WTC11 (cell line): Measurements from ENCODE around the gene ARL15. TPM values are rescaled to one million over a fixed set of nuclear protein-coding genes. Genes with fewer than 3 reads are reported as not detected.

Experiments used
- ATAC-seq: fragments of 200-7000 bp; cut with Tn5 transposase; 2 replicates; pipeline ENCODE4 v1.10.0; 2021; ENCODE audit warnings: mild to moderate bottlenecking, moderate library complexity
- CTCF ChIA-PET: fragments of 300-600 bp; sonication (Branson Sonifier 250); formaldehyde crosslinking; loops from one replicate; lab custom pipeline; 2021; ENCODE audit warnings: antibody characterized with exemption; lab: Charles Lee
- POLR2A ChIA-PET: fragments of 350-600 bp; sonication (Branson Sonifier 250); formaldehyde crosslinking; loops from one replicate; lab custom pipeline; 2021; ENCODE audit warnings: antibody characterized with exemption; lab: Charles Lee
- DNase-seq: peaks from one replicate; pipeline ENCODE4 v3.0.0; 2021; ENCODE audit warnings: low spot score
- H3K27ac Mint-ChIP-seq: 2 replicates; pipeline ENCODE4 v1.8.0; 2021; ENCODE audit warnings: mixed read lengths
- H3K27me3 Mint-ChIP-seq: 2 replicates; pipeline ENCODE4 v1.8.0; 2021; ENCODE audit warnings: low read depth, mild to moderate bottlenecking, moderate library complexity, mixed read lengths
- H3K36me3 Mint-ChIP-seq: 2 replicates; pipeline ENCODE4 v1.8.0; 2021; ENCODE audit warnings: mixed read lengths
- H3K4me1 Mint-ChIP-seq: 2 replicates; pipeline ENCODE4 v1.8.0; 2022; ENCODE audit warnings: mixed read lengths
- H3K4me3 Mint-ChIP-seq: 2 replicates; pipeline ENCODE4 v1.8.0; 2021; ENCODE audit warnings: mild to moderate bottlenecking, moderate library complexity, mixed read lengths
- H3K9me3 Mint-ChIP-seq: 2 replicates; pipeline ENCODE4 v1.8.0; 2021; ENCODE audit warnings: mixed read lengths
- AR ChIP-seq: fragments of 250-450 bp; sonication (Bioruptor Pico); IDR thresholded peaks from 2 replicates; pipeline ENCODE4 v1.9.0; 2021; ENCODE audit warnings: mild to moderate bottlenecking
- ATF1 ChIP-seq: sonication (generic); formaldehyde crosslinking; IDR thresholded peaks from 2 replicates; pipeline ENCODE4 v1.8.1; 2023; ENCODE audit warnings: mild to moderate bottlenecking, moderate library complexity, missing genetic modification reagents
- E2F1 ChIP-seq: sonication (generic); formaldehyde crosslinking; IDR thresholded peaks from 2 replicates; pipeline ENCODE4 v1.8.0; 2022; ENCODE audit warnings: mild to moderate bottlenecking, missing genetic modification reagents
- ELF4 ChIP-seq: sonication (generic); formaldehyde crosslinking; IDR thresholded peaks from 2 replicates; pipeline ENCODE4 v1.8.1; 2022; ENCODE audit warnings: low read depth, mild to moderate bottlenecking, moderate library complexity, missing genetic modification reagents
- ESRRA ChIP-seq: sonication (generic); formaldehyde crosslinking; IDR thresholded peaks from 2 replicates; pipeline ENCODE4 v1.8.1; 2022; ENCODE audit warnings: mild to moderate bottlenecking, missing genetic modification reagents, borderline replicate concordance
- FOXK1 ChIP-seq: sonication (generic); formaldehyde crosslinking; IDR thresholded peaks from 2 replicates; pipeline ENCODE4 v1.8.0; 2022; ENCODE audit warnings: mild to moderate bottlenecking, moderate library complexity, missing genetic modification reagents
- GTF2I ChIP-seq: fragments of 250-450 bp; sonication (Bioruptor Pico); conservative IDR thresholded peaks from 2 replicates; pipeline ENCODE4 v1.4.0; 2021; ENCODE audit warnings: mild to moderate bottlenecking
- JUN ChIP-seq: sonication (generic); formaldehyde crosslinking; IDR thresholded peaks from 2 replicates; pipeline ENCODE4 v1.8.0; 2023; ENCODE audit warnings: mild to moderate bottlenecking, missing genetic modification reagents
- MLX ChIP-seq: sonication (generic); formaldehyde crosslinking; IDR thresholded peaks from 2 replicates; pipeline ENCODE4 v1.8.1; 2023; ENCODE audit warnings: mild to moderate bottlenecking, missing genetic modification reagents, moderate library complexity
- NFATC4 ChIP-seq: fragments of 250-450 bp; sonication (Bioruptor Pico); IDR thresholded peaks from 2 replicates; pipeline ENCODE4 v1.9.0; 2021; ENCODE audit warnings: mild to moderate bottlenecking
- NFE2L1 ChIP-seq: sonication (generic); formaldehyde crosslinking; IDR thresholded peaks from 2 replicates; pipeline ENCODE4 v1.8.1; 2023; ENCODE audit warnings: missing genetic modification reagents
- RORB ChIP-seq: fragments of 250-450 bp; sonication (Bioruptor Pico); IDR thresholded peaks from 2 replicates; pipeline ENCODE4 v1.9.0; 2021; ENCODE audit warnings: mild to moderate bottlenecking
- SMAD4 ChIP-seq: sonication (generic); formaldehyde crosslinking; IDR thresholded peaks from 2 replicates; pipeline ENCODE4 v1.8.0; 2022; ENCODE audit warnings: mild to moderate bottlenecking, missing genetic modification reagents
- TEAD4 ChIP-seq: sonication (generic); formaldehyde crosslinking; IDR thresholded peaks from 2 replicates; pipeline ENCODE4 v1.8.0; 2022; ENCODE audit warnings: mild to moderate bottlenecking, missing genetic modification reagents
- ZNF396 ChIP-seq: fragments of 250-450 bp; sonication (Bioruptor Pico); IDR thresholded peaks from 2 replicates; pipeline ENCODE4 v1.8.0; 2021; ENCODE audit warnings: mild to moderate bottlenecking, moderate library complexity, borderline replicate concordance
- ZNF425 ChIP-seq: fragments of 250-450 bp; sonication (Bioruptor Pico); conservative IDR thresholded peaks from 2 replicates; pipeline ENCODE4 v1.9.0; 2021; ENCODE audit warnings: mild to moderate bottlenecking
- ZNF532 ChIP-seq: fragments of 250-450 bp; sonication (Bioruptor Pico); IDR thresholded peaks from 2 replicates; pipeline ENCODE4 v1.9.0; 2021; ENCODE audit warnings: mild to moderate bottlenecking, borderline replicate concordance
- total RNA-seq: library from RNA; stranded (reverse); gene quantifications from 3 replicates; pipeline ENCODE4 v1.2.3, GENCODE V29; 2021

Gene ARL15
- total RNA-seq, 1 experiment from 2014 or later, result 20.1 TPM

GRCh38 chr5:54002779-54003178 is 307.6 kb downstream of the ARL15 start:
- no peak for ATAC-seq
- no peaks in the 10 kb centered on the region for H3K27me3 Mint-ChIP-seq
- peaks cover 30% of the 10 kb centered on the region for H3K4me1 Mint-ChIP-seq
- ChIA-PET CTCF (no interaction called here), POLR2A (no interaction called here)
- no peaks in the 10 kb centered on the region; the same call in 1 of the 2 replicates for H3K36me3 Mint-ChIP-seq
- H3K27ac Mint-ChIP-seq, result no peak overlapping the region
- TF ChIP-seq ZNF425 (CRISPR knock-in tag), result no peak
- TF ChIP-seq NFE2L1 (CRISPR knock-in tag), result no peak
- TF ChIP-seq JUN (CRISPR knock-in tag), result no peak
- TF ChIP-seq ELF4, result no peak
- no peak for TF ChIP-seq MLX (CRISPR knock-in tag)
- TF ChIP-seq SMAD4 (CRISPR knock-in tag), result no peak
- no peak for TF ChIP-seq ESRRA (CRISPR knock-in tag)
- TF ChIP-seq RORB (CRISPR knock-in tag), result no peak
- TF ChIP-seq E2F1 (CRISPR knock-in tag), result no peak
- TF ChIP-seq ZNF396 (CRISPR knock-in tag), result no peak
- TF ChIP-seq NFATC4 (CRISPR knock-in tag), result no peak
- no peak for TF ChIP-seq GTF2I (CRISPR knock-in tag)
- TF ChIP-seq FOXK1, result no peak
- TF ChIP-seq AR, result no peak
- TF ChIP-seq ATF1 (CRISPR knock-in tag), result no peak
- TF ChIP-seq TEAD4, result no peak
- no peak for TF ChIP-seq ZNF532 (CRISPR knock-in tag)
- TF ChIP-seq, all 79 proteins: peak for 0
- DNase-seq, result no peak
- Mint-ChIP-seq H3K9me3 (no peaks in the 10 kb centered on the region), H3K4me3 (no peak overlapping the region)
